ENCODE data around the gene GATAD1.
"Not testable (repeated sequence)": the region's sequence is repeated elsewhere in the genome, so short reads cannot be mapped to it uniquely, and the experiment has no call there.

- not testable (repeated sequence) for TF ChIP-seq CTCF, POLR2A (IDR thresholded peaks at IDR 0.05)
These were observed 31.9 kb downstream of the GATAD1 start for GRCh38 chr7:92479146-92479545.
